Measurements from ENCODE around the gene ALX4.

The ALX4 gene

GRCh38 chr11:44301564-44302271, 8.2 kb downstream of the ALX4 start:
- DNase-seq, result no peak

GRCh38 chr11:44300844-44301563, 8.9 kb downstream of the ALX4 start:
- no peak for DNase-seq

DNA sequence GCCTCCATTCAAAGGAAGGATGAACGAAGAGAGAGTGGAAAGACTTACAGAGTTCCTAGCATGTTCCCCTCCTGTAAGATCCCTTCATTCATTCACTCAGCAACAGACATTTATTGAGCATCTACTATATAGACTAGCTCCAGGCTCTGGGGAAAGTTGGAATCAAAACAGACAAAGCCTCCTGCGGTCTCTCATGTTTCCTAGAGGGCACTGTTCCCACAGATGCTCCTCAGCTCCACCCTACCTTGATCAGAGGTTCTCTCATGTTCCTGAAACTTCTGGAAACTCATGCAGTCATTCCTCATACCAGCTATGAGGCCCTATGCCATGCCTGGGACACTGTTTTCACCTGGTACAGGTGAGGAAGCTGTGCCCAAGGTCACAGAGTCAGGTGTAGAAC, 11.1 kb downstream of the ALX4 start:
- no peak for DNase-seq

DNA sequence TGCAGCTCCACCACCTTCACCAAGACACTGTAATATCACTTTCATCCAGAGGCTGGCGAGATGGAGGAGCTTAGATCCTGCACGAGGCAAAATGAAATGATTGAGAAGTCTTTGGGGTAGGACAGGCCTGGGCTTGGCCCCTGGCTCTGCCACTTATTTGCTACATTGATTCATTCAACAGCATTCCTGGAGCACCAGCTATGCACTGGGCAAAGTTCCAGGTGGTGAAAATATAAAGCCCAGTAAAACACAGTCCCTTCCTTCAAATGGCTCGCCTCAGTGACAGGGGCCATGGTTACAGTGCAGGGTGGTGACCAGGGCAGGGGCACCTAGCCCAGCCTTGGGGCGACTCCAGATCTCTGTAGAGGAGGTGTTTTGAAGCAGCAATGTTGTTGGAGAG, 19.7 kb downstream of the ALX4 start:
- no peak for DNase-seq

DNA sequence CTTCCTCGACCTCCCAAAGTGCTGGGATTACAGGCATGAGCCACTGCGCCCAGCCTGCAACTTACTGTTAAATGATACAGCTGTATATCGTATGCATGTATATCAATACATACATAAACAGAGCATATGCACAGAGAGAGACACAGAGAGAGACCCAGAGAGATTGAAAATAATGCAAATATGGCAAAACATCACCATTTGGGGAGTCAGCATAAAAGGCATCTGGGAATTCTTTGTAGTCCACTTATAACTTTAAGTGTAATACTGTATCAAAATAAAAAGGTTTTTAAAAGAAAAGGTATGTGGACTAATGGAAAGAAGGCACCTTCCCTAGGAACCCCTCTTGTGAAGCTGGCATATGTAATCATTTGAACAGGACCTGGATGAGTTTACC, 21.8 kb downstream of the ALX4 start:
- no peak for DNase-seq

GRCh38 chr11:44286911-44287310, 23.0 kb downstream of the ALX4 start:
- DNase-seq, result no peak

GRCh38 chr11:44286268-44286880, 23.6 kb downstream of the ALX4 start:
- DNase-seq, result peak in 22 of 56 donors; percentile 1 to 47 (median 14)

DNA sequence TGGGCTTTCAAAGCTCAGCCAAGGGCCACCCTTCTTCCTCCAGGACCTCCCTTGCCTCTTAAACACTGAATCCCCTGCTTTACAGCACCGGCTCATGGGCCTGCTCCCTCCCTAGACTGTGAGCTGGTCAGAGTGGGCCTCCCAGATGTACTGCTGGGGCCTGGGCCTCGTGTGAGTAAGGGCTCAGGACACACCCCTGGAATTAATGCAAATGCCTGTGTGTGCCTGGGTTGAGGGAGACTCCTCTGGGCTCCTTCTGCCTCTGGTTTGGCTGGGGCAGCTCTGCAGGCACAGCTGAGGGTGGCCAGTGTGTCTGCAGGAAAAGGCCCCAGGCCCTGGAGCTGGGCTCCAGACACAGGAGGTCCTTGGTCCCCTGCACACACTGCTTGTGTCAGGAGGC, 24.2 kb downstream of the ALX4 start:
- no peak for DNase-seq

- no peak for DNase-seq
These were observed 27.3 kb downstream of the ALX4 start for GRCh38 chr11:44282620-44283019.

DNA sequence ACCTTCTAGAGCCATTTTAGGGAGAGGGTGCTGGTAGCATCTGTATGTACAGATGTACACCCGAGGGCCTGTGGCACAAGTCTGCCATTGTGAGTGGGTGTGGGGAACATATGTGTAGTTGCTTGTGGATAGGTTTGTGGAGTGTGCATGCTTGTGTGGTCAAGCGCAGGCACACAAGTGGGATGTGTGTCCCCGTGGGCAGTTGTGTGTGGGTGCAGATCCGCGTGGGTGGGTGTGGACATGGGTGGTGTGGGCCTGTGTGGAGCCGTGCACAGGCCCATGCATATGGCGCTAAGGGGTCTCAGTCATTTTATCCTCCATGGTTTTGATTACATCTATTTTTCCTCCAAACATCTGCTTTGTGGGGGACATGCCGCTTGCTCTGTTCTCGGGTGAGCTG, 28.8 kb downstream of the ALX4 start:
- DNase-seq, result no peak

GRCh38 chr11:44280257-44280656, 29.7 kb downstream of the ALX4 start:
- DNase-seq, result no peak

GRCh38 chr11:44279483-44279882, 30.5 kb downstream of the ALX4 start:
- no peak for DNase-seq

GRCh38 chr11:44277196-44278090, 32.5 kb downstream of the ALX4 start:
- no peak for DNase-seq

- DNase-seq, result no peak
These were observed 33.9 kb downstream of the ALX4 start for GRCh38 chr11:44275961-44276550.

GRCh38 chr11:44275241-44275640, 34.7 kb downstream of the ALX4 start:
- DNase-seq, result no peak

GRCh38 chr11:44274404-44274803, 35.5 kb downstream of the ALX4 start:
- DNase-seq, result no peak

- no peak for DNase-seq
These were observed 38.7 kb downstream of the ALX4 start for GRCh38 chr11:44271286-44271685.

DNA sequence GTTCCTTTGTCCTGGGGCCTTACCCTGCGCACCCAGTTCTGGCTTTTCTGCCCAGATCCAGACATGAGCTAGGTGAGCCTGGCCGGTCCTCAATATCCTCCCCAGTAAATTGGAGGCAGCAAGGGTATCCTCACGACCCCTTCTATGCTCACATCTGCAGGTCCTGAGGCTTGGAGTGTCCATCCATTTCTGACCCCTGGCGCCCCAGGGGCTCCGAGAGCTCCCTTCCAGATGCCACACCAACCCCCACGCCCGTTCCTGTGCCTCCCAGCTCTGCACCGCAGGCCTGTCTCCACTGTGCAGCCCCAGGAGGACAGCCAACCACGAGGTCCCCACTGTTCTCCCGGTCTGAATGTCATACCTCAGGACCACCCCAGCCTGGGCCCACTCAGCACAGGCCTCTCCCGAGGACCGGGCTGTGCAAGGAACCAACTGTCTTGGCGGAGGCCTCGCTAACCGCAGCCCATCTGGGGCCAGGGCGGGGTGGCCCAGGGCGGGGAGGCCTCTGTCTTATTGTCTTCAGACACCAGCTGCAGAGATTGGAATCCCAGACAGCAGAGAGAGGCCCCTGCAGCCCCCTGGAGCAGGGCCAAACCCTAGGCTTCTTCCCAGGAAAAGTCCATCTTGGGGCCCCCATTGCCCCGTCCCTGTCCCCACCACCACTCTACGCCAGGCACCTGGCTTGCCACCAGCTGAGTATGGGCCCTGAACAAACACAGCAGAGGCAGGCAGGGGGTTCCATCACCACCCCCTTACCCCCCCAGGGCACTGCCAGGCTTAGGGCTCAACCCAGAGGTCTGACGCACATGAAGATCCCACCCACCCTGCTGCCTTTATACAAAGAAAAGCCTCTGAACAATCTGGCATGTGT, 39.3 kb downstream of the ALX4 start:
- no peak for DNase-seq

DNA sequence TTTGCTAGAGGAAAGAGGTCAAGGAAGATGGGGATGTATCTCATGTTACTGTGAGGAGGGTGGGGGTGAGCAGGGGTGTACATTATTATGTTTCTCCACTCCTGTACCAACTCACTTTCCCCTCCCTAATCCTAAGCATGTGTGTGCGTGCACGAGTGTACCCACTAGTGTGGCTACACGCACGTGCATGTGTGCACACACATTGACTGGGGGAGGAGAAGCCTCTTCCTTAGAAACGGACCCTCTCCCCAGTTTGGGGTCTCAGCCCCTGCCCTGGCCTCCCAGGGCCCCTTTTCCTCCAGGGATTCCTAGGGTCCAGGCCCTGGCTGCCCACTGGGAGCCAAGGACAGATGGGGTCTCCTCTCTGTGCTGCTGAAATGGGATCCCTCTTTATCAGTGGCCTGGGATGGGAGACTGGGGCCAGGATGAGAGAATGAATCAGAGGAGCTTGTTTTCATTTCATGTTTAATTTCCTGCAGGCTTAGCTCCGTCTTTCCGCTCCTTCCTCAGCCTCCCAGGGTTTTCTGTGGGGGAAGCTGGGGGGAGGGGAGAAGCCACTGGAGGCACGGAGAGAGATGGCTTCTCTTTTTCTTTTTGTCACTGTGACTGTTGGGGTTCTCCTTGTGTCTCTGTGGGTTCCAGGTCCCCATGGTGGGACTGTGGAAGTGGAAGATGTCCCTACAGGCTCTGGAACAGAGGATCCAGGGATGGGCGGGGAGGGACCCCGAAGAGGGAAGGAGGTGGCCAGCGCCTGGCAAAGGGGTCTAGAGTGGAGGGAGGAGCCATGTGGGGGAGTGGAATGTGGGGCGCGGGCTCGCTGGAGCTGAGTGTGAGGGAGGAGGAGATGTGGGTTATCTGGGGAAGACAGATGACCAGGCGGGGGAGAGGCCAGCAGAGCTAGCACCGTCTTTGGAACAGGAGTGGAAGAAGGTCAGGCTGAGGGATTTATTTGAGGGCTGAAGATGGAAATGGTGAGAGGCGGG, 40.3 kb downstream of the ALX4 start:
- DNase-seq, result no peak

All from amygdala (tissue), 56 donors.